ENCODE results near the gene HAUS5. TPM values are rescaled to one million over a fixed set of nuclear protein-coding genes. Genes with fewer than 3 reads are reported as not detected.
A peak's percentile ranks its signal among the peaks of the same experiment; 100 is the strongest.

HAUS5 gene
- polyA plus RNA-seq, 1 donor = 13.3 TPM

GRCh38 chr19:35622750-35623149 lies 10.2 kb downstream of the HAUS5 start:
- H3K36me3 ChIP-seq (ENCODE audit: control insufficient read depth, insufficient read depth, low read length) = peaks cover 18% of the 10 kb centered on the region
- no peaks in the 10 kb centered on the region for H3K9me3 ChIP-seq (ENCODE audit: control insufficient read depth, low read depth, low read length)
- no peak overlapping the region for H3K4me3 ChIP-seq (ENCODE audit: low read length)
- no peaks in the 10 kb centered on the region for H3K4me1 ChIP-seq (ENCODE audit: control insufficient read depth, insufficient read depth, low read length)
- H3K27ac ChIP-seq (ENCODE audit: low read length) = no peak overlapping the region
- no CpG with 5 or more reads among the region's 13 CpGs for whole genome bisulfite sequencing (ENCODE audit: insufficient coverage, low lambda C conversion rate)
- no peak for DNase-seq
- no peaks in the 10 kb centered on the region for H3K27me3 ChIP-seq (ENCODE audit: control insufficient read depth, insufficient read depth, low read length)

- no CpG with 5 or more reads among the region's 6 CpGs for WGBS (ENCODE audit: insufficient coverage, low lambda C conversion rate)
Measured at GRCh38 chr19:35623327-35624010, 10.9 kb downstream of the HAUS5 start.

GRCh38 chr19:35628264-35628564 lies 15.7 kb downstream of the HAUS5 start:
- Histone ChIP-seq H3K27me3 (ENCODE audit: control insufficient read depth, insufficient read depth, low read length) (no peaks in the 10 kb centered on the region), H3K27ac (ENCODE audit: low read length) (peak overlapping the region; percentile 85), H3K4me3 (ENCODE audit: low read length) (peak overlapping the region; percentile 85), H3K9me3 (ENCODE audit: control insufficient read depth, low read depth, low read length) (no peaks in the 10 kb centered on the region), H3K36me3 (ENCODE audit: control insufficient read depth, insufficient read depth, low read length) (peaks cover 27% of the 10 kb centered on the region), H3K4me1 (ENCODE audit: control insufficient read depth, insufficient read depth, low read length) (peaks cover 6% of the 10 kb centered on the region)
- DNase-seq = no peak
- no CpG with 5 or more reads among the region's 9 CpGs for WGBS (ENCODE audit: insufficient coverage, low lambda C conversion rate)

More at GRCh38 chr19:35623327-35624010, 10.9 kb downstream of the HAUS5 start:
- no peak for DNase-seq
- no peaks in the 10 kb centered on the region for H3K9me3 ChIP-seq (ENCODE audit: control insufficient read depth, low read depth, low read length)
- H3K4me1 ChIP-seq (ENCODE audit: control insufficient read depth, insufficient read depth, low read length) = no peaks in the 10 kb centered on the region
- H3K4me3 ChIP-seq (ENCODE audit: low read length) = no peak overlapping the region
- H3K27ac ChIP-seq (ENCODE audit: low read length) = no peak overlapping the region
- peaks cover 13% of the 10 kb centered on the region for H3K36me3 ChIP-seq (ENCODE audit: control insufficient read depth, insufficient read depth, low read length)
- H3K27me3 ChIP-seq (ENCODE audit: control insufficient read depth, insufficient read depth, low read length) = no peaks in the 10 kb centered on the region

- Histone ChIP-seq H3K27ac (ENCODE audit: low read length) (peak within 1 kb of the TSS; percentile 85), H3K4me1 (ENCODE audit: control insufficient read depth, insufficient read depth, low read length) (peaks cover 6% of the 10 kb centered on the region), H3K4me3 (ENCODE audit: low read length) (peak within 1 kb of the TSS; percentile 85), H3K36me3 (ENCODE audit: control insufficient read depth, insufficient read depth, low read length) (peaks cover 32% of the 10 kb centered on the region), H3K9me3 (ENCODE audit: control insufficient read depth, low read depth, low read length) (no peaks in the 10 kb centered on the region), H3K27me3 (ENCODE audit: control insufficient read depth, insufficient read depth, low read length) (no peaks in the 10 kb centered on the region)
- no CpG with 5 or more reads among the region's 56 CpGs for WGBS (ENCODE audit: insufficient coverage, low lambda C conversion rate)
- peak; percentile 99 for DNase-seq
Measured at GRCh38 chr19:35628565-35629331, 16.2 kb downstream of the HAUS5 start, which contains the start of gene RBM42. TSS of gene RBM42 (plus strand) at chr19:35629036. CDS start at chr19:35629154, 118 bp downstream.

GRCh38 chr19:35629332-35629633 lies 16.7 kb downstream of the HAUS5 start:
- Histone ChIP-seq H3K4me1 (ENCODE audit: control insufficient read depth, insufficient read depth, low read length) (peaks cover 6% of the 10 kb centered on the region), H3K27me3 (ENCODE audit: control insufficient read depth, insufficient read depth, low read length) (no peaks in the 10 kb centered on the region), H3K27ac (ENCODE audit: low read length) (peak overlapping the region; percentile 85), H3K4me3 (ENCODE audit: low read length) (peak overlapping the region; percentile 85), H3K9me3 (ENCODE audit: control insufficient read depth, low read depth, low read length) (no peaks in the 10 kb centered on the region), H3K36me3 (ENCODE audit: control insufficient read depth, insufficient read depth, low read length) (peaks cover 37% of the 10 kb centered on the region)
- DNase-seq = no peak
- WGBS (ENCODE audit: insufficient coverage, low lambda C conversion rate) = no CpG with 5 or more reads among the region's 15 CpGs

GRCh38 chr19:35633727-35634440 lies 21.3 kb downstream of the HAUS5 start:
- Histone ChIP-seq H3K27me3 (ENCODE audit: control insufficient read depth, insufficient read depth, low read length) (no peaks in the 10 kb centered on the region), H3K27ac (ENCODE audit: low read length) (no peak overlapping the region), H3K4me1 (ENCODE audit: control insufficient read depth, insufficient read depth, low read length) (peaks cover 6% of the 10 kb centered on the region), H3K9me3 (ENCODE audit: control insufficient read depth, low read depth, low read length) (no peaks in the 10 kb centered on the region), H3K36me3 (ENCODE audit: control insufficient read depth, insufficient read depth, low read length) (peaks cover 70% of the 10 kb centered on the region), H3K4me3 (ENCODE audit: low read length) (no peak overlapping the region)
- DNase-seq = no peak
- WGBS (ENCODE audit: insufficient coverage, low lambda C conversion rate) = no CpG with 5 or more reads among the region's 29 CpGs

GRCh38 chr19:35636651-35637050 lies 24.1 kb downstream of the HAUS5 start:
- H3K36me3 ChIP-seq (ENCODE audit: control insufficient read depth, insufficient read depth, low read length) = peaks cover 57% of the 10 kb centered on the region
- DNase-seq = no peak
- no CpG with 5 or more reads among the region's 3 CpGs for WGBS (ENCODE audit: insufficient coverage, low lambda C conversion rate)

GRCh38 chr19:35637165-35637564 lies 24.6 kb downstream of the HAUS5 start:
- DNase-seq = no peak
- no CpG with 5 or more reads among the region's 25 CpGs for WGBS (ENCODE audit: insufficient coverage, low lambda C conversion rate)
- no peaks in the 10 kb centered on the region for H3K9me3 ChIP-seq (ENCODE audit: control insufficient read depth, low read depth, low read length)
- no peak overlapping the region for H3K27ac ChIP-seq (ENCODE audit: low read length)
- H3K36me3 ChIP-seq (ENCODE audit: control insufficient read depth, insufficient read depth, low read length) = peaks cover 54% of the 10 kb centered on the region
- H3K27me3 ChIP-seq (ENCODE audit: control insufficient read depth, insufficient read depth, low read length) = peaks cover 4% of the 10 kb centered on the region
- no peak overlapping the region for H3K4me3 ChIP-seq (ENCODE audit: low read length)
- peaks cover 8% of the 10 kb centered on the region for H3K4me1 ChIP-seq (ENCODE audit: control insufficient read depth, insufficient read depth, low read length)

More at GRCh38 chr19:35636651-35637050, 24.1 kb downstream of the HAUS5 start:
- Histone ChIP-seq H3K4me3 (ENCODE audit: low read length) (no peak overlapping the region), H3K27ac (ENCODE audit: low read length) (no peak overlapping the region), H3K4me1 (ENCODE audit: control insufficient read depth, insufficient read depth, low read length) (peaks cover 3% of the 10 kb centered on the region), H3K27me3 (ENCODE audit: control insufficient read depth, insufficient read depth, low read length) (no peaks in the 10 kb centered on the region), H3K9me3 (ENCODE audit: control insufficient read depth, low read depth, low read length) (no peaks in the 10 kb centered on the region)

GRCh38 chr19:35639321-35639639 lies 26.7 kb downstream of the HAUS5 start:
- H3K36me3 ChIP-seq (ENCODE audit: control insufficient read depth, insufficient read depth, low read length) = peaks cover 33% of the 10 kb centered on the region
- H3K4me1 ChIP-seq (ENCODE audit: control insufficient read depth, insufficient read depth, low read length) = peaks cover 17% of the 10 kb centered on the region
- peaks cover 7% of the 10 kb centered on the region for H3K27me3 ChIP-seq (ENCODE audit: control insufficient read depth, insufficient read depth, low read length)
- DNase-seq = no peak
- H3K4me3 ChIP-seq (ENCODE audit: low read length) = no peak overlapping the region
- H3K9me3 ChIP-seq (ENCODE audit: control insufficient read depth, low read depth, low read length) = no peaks in the 10 kb centered on the region
- no peak overlapping the region for H3K27ac ChIP-seq (ENCODE audit: low read length)
- WGBS (ENCODE audit: insufficient coverage, low lambda C conversion rate) = 60% methylated on average over 1 of the region's 6 CpGs

GRCh38 chr19:35639863-35640262 lies 27.3 kb downstream of the HAUS5 start:
- no CpG with 5 or more reads among the region's 8 CpGs for WGBS (ENCODE audit: insufficient coverage, low lambda C conversion rate)
- no peak for DNase-seq
- H3K27ac ChIP-seq (ENCODE audit: low read length) = no peak overlapping the region

More at GRCh38 chr19:35639863-35640262, 27.3 kb downstream of the HAUS5 start:
- Histone ChIP-seq H3K27me3 (ENCODE audit: control insufficient read depth, insufficient read depth, low read length) (peaks cover 7% of the 10 kb centered on the region), H3K36me3 (ENCODE audit: control insufficient read depth, insufficient read depth, low read length) (peaks cover 28% of the 10 kb centered on the region), H3K4me1 (ENCODE audit: control insufficient read depth, insufficient read depth, low read length) (peaks cover 19% of the 10 kb centered on the region), H3K4me3 (ENCODE audit: low read length) (no peak overlapping the region), H3K9me3 (ENCODE audit: control insufficient read depth, low read depth, low read length) (no peaks in the 10 kb centered on the region)
